GM23248 (cell line): ENCODE data around the gene PIEZO2.

Experiments used
- EZH2 ChIP-seq: fragments of 200-600 bp; sonication (generic); IDR thresholded peaks from 2 replicates; pipeline ENCODE4 v1.6.1; 2018; ENCODE audit warnings: antibody characterized with exemption, mild to moderate bottlenecking; ENCODE audit not compliant: insufficient read depth, poor library complexity, severe bottlenecking
- EZH2phosphoT487 ChIP-seq: fragments of 200-600 bp; sonication (generic); IDR thresholded peaks from 2 replicates; pipeline ENCODE4 v1.6.1; 2018; ENCODE audit warnings: antibody characterized with exemption, moderate library complexity, mild to moderate bottlenecking, low read depth; ENCODE audit not compliant: insufficient read depth

DNA sequence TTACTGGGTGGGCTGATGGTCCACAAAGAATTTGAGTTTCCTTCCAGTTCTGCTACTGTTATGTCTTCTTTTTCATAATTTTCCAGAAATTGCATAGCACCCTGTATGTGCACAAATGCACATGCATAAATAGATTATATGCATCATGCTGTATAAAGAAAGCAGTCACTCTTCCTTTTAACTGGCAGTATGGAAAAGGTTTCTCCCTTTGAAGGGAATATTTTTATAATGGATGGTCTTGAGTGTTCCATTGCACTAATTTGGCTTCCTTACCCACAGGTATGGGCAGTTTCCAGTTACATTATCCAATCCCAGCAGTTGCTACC, 469.1 kb downstream of the PIEZO2 start:
- TF ChIP-seq EZH2 (no peak), EZH2phosphoT487 (no peak)
